Hypothalamus (tissue), 51 donors: ENCODE results near the gene ORM2.

Experiments
- DNase-seq, 51 donors: peaks; one replicate each; lab custom pipeline; 2025; lab: John Stamatoyannopoulos, UW

The ORM2 gene

GRCh38 chr9:114367772-114368569 lies 38.3 kb downstream of the ORM2 start:
- no peak for DNase-seq

- no peak for DNase-seq
Measured at GRCh38 chr9:114369216-114370130, 39.8 kb downstream of the ORM2 start.

DNA sequence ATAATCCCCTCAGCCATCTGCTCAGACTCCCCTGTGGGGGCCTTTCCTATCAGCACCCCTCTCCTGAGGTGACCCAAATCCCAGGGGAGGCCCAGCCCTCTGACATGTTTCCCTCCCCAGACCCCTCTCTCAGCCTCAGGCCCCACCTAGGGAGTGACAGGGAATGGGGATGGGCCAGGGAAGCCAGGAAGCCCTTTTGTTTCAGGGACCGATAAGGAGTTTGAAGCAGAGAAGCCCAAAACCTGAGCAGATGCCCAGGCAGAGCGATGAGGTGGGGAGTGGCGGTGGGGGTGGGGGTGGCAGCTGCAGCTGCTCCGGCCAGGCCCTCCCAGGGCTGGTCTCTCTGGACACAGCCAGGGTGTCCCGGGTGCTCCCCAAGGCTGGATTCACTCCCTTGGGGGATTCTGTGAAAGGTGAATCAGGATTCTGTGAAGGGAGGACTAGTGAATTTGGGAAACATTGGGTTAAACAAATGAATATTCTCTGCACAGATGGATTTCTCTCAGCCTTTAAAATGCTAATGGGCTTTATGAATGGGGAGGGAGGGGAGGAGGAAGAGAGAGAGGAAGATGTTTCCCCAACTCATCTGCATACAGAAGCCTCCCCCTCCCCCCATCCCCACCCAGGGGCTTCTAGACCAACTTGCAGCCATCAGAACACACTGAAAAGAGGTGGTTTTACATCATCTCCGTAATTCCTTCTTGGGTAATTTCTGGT lies 40.7 kb downstream of the ORM2 start:
- DNase-seq = peak in 16 of 51 donors; percentile 17 to 94 (median 32)

GRCh38 chr9:114370968-114371320 lies 41.3 kb downstream of the ORM2 start:
- peak in 45 of 51 donors; percentile 13 to 94 (median 73) for DNase-seq

DNA sequence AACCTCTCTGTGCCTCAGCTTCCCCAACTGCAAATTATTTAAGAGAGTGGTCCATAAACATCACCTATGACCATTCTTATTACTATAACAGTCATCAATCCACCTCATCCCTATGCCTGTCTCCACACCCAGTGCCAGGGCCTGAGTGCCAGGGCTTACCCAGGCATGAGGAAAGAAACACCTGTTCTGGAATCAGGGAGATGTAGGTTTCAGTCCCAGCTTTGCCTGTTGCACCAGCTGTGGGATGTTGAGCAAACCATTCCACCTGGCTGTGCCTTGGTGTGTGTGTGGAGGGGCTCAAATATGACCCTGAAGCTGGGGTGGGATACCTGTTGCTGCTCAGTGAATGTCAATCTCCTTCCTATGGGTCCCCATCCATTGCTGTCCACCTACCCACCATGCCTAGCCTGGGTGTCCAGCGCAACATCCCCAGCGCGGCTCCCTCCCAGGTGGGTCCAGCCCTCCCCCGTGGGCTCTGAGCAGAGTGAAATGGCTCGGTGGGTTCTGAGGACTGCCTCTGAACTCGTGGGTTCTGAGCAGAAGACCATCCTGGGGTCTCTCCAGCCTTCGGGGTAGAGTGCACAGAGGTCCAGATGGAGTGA lies 41.8 kb downstream of the ORM2 start:
- no peak for DNase-seq

DNA sequence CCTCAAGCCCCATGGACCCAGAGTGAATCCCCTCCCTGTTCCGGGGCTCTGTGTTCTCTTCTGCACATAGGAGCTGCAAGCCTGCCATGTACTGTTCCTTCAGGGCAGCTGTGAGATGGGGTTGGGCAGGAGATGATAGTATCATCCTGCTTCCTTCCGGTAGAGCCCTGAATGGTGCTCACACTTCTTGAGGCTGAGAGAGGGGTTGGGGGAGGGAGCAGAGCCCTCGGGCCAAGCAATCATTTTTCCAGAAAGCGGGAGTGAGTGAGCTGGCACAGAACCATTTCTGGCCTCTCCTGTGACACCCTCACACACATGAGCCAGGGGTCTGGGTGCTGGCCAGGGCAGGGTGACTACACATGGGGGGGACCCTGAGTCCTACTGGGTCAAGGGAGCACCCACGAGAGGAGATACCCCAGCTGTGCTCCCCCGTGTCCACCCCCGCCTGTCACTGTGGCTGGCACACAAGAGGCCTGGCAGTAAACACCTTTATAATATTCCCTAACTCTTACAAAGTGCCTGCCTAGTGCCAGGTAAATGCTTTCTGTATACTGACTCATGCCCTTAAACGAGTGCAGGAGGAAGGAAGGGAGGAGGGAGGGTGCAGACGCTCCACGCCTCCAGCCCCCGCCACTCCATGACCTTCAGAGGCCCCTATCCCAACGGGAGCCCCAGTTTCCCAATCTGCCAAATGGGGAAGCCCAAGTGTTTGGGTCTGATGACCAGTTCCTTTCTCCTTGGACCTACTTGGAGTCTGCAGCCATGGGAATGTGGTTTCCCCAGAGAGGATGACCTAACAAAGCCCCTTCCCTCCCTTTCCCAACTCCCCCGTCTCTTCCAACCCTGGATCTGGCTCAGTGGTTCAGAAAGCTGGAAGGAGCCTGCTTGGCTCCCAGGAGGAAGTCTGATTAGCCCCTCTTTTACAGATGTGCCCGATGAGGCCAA lies 42.6 kb downstream of the ORM2 start:
- DNase-seq = peak in 5 of 51 donors; percentile 9 to 41 (median 31)

DNA sequence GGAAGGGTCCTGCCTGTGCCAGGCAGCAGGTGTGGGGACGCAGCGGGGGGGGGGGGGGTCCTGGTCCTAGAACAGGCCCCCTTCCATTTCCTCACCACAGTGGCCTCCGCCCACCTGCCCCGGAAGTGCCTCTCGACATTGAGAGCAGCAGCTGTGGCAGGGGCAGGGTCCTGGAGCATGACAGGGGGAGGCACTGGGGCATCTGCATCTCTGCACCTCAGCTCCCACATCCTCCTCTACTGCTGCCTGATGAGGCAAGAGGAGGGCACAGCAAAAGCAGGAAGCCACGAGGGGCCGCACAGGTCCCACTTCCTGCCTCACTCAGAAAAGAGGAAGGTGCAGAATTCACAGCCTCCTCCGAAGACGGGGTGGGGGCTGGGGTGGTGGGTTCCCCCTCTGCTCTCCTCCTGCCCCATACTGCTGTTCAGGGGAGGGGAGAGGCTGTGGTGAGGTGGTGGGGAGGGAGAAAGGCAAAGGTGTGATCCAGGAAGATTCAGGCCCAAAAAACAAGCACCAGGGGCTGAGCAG lies 43.3 kb downstream of the ORM2 start:
- DNase-seq = peak in 22 of 51 donors; percentile 17 to 61 (median 34)

DNA sequence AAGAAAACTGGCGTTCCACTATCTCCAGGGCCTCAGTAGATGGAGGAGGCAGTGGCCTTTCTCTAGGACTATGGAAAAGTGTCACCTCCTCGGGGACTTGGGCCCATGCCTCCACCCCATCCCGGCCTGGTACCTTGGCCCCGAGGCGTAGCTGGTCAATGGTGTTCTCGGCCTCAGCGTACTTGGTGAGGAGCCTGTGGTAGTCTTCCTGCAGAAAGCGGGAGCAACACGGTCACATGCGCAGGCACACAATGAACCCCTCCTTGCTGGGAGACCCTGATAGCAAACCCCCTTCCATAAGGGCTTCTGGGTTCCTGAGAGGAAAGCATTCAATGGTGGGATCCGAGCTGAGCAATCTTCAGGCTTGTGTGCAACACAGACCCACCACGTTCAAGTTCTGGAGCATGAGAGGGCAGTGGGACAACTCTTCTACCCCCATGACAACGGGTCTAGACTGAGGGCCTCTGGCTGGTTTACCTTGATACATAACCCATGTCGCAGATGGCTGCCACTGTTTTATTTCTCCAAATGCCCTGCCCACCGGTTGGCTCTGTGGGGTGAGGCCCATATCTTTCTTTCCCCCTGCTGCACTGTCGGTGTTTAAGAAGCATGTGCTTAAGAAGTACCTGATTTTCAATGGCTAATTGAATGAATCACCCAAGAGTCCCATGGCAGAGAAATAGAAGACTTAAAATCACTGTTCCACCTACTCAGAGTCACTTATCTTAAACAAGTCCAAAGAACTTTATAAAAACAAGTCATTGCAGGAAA lies 44.5 kb downstream of the ORM2 start:
- DNase-seq = no peak

DNA sequence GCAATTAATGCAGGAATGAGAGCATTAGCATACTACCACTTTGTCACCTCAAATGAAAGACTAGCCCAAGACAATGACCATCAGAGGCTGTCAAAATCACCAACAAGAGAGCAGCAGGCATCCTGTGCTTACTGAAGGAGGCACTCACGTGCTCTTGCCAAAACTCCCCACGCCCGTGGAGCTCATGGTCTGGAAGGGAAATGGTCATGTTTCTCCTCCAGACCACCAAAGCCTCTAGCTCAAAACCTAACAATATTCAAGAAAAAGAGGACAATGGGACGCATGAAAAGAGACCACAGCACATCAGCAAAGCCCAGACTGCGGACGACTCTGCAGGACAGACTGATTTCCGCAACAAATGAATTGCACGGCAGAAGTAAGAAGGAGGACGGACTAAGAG lies 45.3 kb downstream of the ORM2 start:
- DNase-seq = no peak

DNA sequence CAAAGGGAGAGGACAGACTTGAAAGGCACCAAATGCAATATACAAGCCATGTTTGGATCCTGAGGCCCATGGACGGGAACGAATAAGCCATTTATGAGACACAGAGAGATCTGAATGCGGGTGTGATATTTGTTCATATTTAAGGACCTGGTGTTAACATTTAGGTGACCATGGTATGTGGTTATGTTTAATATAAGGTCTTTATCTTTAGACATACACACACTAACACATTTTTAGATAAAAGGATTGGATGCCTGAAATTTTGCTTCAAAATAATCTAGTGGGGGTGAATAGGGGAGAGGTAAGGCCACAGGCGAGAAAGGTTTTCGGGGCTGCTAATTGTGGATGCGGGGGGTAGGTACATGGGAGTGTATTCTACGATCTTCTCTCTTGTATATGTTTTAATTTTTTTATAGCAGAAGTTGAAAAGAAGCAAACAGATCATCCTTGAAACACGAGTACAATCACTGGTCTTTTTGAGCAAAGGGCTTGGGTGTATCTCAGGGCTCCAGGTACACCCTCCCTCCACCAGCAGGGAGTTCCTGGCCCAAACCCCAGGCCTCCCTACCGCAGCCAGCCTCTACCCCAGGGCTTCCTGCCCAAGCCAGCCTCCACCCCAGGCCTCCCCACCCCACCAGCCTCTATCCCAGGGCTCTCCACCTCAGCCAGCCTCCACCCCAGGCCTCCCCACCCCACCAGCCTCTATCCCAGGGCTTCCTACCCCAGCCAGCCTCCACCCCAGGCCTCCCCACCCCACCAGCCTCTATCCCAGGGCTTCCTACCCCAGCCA lies 45.9 kb downstream of the ORM2 start:
- no peak for DNase-seq

DNA sequence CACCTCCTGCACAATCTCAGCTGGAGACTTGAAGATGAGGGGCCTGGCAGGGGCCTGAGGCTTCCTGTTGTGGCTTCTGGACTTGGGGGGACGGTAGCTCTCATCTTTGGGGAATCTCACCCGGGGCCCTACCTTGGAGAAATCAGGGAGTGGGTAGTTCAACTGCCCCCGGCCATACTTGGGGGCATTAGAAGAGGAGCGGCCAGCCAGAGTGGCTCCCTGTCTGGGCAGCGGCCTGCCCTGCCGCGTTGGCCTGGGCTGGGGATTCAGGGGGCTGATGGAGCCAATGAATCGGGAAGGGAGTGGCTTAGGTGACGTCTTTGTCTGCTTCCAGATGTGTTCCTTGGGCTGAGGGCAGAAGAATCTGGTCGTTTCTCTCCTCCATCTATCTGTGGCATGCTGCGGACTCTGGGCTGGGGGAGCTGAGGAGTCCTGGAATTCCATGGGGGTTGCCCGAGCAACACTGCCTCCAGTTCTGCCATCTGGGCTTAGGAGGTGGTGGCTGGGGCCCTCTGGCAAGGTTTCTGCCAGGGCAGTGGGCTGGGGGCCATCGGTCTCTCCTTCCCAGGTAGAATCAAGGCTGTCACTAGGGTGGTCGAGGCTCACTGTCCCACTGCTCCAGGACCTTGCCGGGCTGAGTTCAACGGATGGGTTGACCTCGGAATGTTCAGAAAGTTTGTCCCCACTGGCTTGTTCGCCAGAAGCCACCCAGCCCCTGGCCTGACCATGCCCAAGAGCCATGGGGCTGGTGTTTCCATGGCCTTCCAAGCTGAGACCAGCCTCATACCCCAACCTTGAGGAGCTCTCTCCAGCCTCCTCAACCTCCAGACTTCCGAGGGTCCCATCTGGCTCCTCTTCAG lies 47.1 kb downstream of the ORM2 start:
- DNase-seq = no peak

DNA sequence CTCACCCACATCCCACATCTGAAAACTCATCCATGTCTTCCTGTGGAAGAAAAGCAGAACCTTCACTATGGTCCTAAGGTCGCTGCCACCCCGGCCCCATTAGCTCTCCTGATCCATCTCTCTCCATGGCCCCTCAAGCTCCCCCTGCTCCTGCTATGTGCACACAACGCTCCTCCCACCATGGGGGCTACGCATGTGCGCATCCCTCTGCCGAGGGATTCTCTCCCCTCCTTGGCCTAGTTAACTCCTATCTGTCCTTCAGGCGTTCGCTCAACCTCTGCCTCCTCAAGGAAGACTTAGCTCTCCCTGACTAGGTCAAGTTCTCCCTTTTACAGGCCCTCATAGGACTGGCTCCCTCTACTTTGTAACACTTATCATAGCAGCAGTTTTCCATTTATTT lies 48.3 kb downstream of the ORM2 start:
- no peak for DNase-seq

DNA sequence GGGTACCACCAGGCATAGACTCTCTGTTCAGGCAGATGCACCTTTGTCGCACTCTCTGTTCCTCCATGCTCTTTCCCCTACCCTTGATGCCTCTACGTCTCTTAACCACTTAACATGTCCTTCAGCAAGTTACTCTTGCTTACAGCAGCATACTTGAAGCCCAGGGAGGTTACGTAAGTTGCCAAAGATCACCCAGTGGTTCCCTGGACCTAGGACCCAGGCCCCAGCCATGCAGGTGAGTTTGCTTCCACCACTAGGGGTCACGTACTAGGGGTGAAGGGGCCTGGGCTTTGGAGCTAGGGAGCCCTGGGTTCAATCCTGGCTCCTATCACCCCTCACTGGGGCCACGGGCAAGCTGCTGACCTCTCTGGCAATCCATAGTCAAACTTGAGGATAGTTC lies 49.2 kb downstream of the ORM2 start:
- DNase-seq = no peak
